ENCODE results near the gene TACR2.
A peak's percentile ranks its signal among the peaks of the same experiment; 100 is the strongest.

Gene TACR2

DNA sequence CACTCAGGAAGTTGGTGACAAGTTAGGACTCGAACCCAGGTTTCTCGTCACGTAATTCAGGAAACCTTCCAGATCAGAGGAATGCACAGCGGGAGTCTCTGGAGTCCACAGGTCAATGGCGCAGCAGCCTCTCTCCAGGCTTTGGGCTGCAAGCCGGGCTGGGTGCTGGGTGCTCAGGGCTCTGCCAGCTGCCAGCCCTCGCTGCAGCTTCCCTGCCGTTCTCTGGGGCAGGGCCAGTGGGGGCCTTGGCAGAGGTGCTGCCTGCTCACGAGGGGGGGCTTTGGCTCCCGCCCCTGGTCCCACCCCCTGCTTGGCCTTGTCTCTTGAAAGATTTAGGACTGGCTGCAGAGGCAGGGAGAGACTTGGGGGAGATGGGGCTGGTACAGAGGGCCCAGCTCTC is at the start of gene TACR2:
TSS of gene TACR2 (minus strand) at position 224 of the 400 bp plus-strand sequence. CDS start 595 bp downstream, outside the sequence.
- no peak for DNase-seq (ENCODE audit: low read depth in 3 of 3)

DNA sequence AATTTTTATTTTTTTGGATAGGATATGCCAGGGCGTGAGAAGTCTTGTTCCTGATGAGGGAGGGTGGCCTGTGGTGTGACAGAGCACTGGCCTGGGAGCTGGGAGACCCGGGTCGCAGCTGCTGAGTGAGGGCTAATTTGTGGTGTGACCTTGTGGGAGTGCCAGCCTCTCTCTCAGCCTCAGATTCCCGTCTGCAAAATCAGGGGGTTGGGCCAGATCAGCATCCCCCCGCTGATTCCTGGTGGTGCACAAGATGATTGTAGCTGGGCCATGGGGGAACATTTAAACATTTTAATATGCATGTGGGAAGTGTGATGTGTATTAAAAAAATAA is 49.4 kb upstream of the TACR2 start:
- no peak for DNase-seq (ENCODE audit: low read depth in 3 of 3)

DNA sequence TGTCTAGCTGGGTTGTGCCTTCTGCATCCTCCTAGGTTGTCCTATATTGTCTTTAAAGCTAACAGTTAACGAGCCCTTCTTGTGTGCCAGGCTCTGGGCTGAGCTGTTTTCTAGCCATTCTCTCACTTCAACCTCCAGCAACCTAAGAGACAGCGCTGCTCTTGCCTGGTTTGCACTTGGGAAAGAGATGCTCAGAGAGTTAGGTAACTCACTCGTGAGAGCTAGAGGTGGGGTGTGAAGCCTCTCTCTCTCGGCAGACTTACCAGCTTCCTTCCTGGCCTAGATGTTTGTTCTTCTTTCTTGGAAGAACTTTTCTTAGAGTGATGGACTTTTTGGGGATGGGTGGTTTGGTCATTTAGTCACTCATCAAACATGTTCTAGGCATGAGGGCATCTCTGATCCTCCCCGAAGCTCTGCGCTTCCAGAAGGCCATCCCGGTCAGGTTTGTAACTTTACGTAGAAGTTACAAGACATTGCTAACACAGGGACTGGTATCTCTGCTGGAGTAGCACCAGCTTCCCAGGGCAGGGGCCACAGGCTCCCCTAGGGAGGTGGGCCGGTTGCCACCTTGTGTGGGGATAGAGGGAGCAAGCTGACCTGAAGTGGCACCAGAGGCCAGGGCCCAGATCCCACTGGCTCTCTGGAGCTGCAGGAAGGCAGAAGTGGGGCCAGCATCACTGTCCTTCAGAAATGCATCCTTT is 48.9 kb upstream of the TACR2 start:
- no peak for DNase-seq (ENCODE audit: low read depth in 3 of 3)

GRCh38 chr10:69464801-69465401 is 48.2 kb upstream of the TACR2 start:
- no peak for DNase-seq (ENCODE audit: low read depth in 3 of 3)

DNA sequence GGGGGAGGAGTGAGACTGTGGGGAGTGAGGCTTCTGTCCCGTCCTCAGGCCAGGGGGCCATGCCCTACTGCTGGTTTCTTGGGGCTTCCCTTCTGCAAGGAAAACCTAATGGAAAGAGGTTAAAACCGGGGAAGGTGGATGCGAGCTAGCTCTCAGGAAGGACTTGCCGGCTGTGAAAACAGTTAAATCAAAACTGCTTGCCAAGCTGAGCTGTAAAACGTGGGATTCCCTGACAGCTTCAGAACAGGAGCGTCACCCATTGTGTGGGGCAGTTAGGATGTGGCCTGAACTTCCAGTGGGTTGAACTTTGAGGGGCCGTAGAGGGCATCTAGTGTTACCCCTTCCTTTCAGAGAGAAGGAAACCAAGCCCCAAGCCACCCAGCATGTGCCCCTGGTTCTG is 47.7 kb upstream of the TACR2 start:
- DNase-seq (ENCODE audit: low read depth in 3 of 3), result no peak

DNA sequence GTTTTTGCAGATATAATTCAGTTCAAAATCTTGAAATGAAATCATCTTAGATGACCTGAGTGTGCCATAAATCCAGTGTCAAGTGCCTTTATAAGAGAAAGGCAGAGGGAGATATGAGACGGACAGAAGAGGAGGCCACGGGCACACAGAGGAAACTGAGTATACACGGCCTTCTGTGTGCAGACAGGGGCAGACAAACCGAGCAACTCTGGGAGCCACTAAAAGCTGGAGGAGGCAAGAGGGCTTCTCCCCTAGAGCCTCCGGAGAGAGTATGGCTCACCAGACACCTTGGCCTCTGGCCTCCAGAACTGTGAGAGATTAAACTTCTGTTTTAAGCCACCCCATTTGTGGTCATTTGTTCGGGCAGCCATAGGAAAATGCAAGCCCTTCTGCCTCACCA is 47.2 kb upstream of the TACR2 start:
- DNase-seq (ENCODE audit: low read depth in 3 of 3), result no peak

GRCh38 chr10:69461243-69462025 is 44.7 kb upstream of the TACR2 start:
- DNase-seq (ENCODE audit: low read depth in 3 of 3), result no peak

GRCh38 chr10:69460576-69461242 is 44.0 kb upstream of the TACR2 start:
- DNase-seq (ENCODE audit: low read depth in 3 of 3), result no peak

DNA sequence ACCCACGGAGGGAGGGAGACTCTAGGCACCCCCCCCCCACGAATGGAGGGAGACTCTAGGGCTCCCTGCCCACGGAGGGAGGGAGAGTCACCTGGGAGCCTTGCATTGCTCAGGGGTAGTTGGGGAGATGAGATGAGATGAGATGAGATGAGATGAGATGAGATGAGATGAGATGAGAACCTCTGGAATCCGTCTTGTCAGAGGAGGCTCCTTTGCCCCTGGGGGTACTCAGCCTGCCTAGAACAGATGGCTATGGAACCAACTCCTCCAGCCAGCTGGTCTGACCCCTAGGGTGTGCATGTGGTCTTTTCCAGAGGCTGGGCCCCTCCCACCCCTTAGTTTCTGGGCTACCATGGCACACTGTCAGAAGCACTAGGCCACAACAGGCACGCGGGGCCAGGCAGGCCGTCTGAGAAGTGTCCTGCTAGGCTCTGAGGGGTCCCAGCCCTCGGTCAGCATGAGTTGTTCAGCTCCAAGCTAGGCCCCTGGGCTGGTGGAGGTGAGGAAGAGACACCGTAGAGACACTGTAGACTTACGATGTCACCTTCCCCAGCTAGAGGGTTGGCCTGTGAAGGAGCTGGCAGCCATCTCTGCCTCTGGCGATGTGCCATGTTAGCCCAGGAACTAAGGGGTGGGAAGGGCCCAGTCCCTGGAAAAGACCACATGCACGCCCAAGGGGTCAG is 43.3 kb upstream of the TACR2 start:
- DNase-seq (ENCODE audit: low read depth in 3 of 3), result no peak

GRCh38 chr10:69459101-69459790 is 42.5 kb upstream of the TACR2 start:
- no peak for DNase-seq (ENCODE audit: low read depth in 3 of 3)

GRCh38 chr10:69458430-69459100 is 41.8 kb upstream of the TACR2 start:
- no peak for DNase-seq (ENCODE audit: low read depth in 3 of 3)

- DNase-seq (ENCODE audit: low read depth in 3 of 3), result no peak
These were observed 41.1 kb upstream of the TACR2 start for GRCh38 chr10:69457771-69458237.

- DNase-seq (ENCODE audit: low read depth in 3 of 3), result no peak
These were observed 40.4 kb upstream of the TACR2 start for GRCh38 chr10:69456880-69457693.

DNA sequence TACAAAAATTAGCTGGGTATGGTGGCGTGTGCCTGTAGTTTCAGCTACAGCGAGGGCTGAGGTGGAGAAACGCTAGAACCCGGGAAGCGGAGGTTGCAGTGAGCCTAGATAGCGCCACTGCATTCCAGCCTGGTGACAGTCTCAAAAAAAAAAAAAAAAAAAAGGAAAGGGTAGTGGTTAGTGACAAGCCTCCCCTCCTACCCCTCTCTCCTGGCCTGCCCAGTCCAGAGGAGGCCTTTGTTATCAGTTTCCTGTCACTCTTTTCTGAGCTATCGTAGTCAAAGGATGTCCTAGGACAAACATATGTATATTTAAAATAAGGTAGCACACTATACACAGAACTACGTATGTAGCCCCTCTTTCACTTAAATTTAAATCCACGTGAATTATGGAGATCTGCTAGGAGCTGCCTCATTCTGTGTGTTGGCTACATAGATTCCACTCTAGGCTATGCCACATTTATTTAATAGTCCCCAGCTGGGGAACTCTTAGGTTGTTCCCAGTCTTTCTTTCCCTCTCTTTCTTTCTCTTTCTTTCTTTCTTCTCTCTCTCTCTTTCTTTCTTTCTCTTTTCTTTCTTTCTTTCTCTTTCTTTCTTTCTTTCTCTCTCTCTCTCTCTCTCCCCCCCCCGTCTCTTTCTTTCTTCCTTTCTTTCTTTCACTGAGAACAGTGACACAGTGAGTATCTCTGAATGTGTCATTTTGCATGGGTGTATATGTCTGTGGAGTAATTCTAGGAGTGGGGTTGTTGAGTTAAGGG is 38.5 kb upstream of the TACR2 start:
- DNase-seq (ENCODE audit: low read depth in 3 of 3), result no peak

- DNase-seq (ENCODE audit: low read depth in 3 of 3), result no peak
These were observed 37.1 kb upstream of the TACR2 start for GRCh38 chr10:69453795-69454194.

- no peak for DNase-seq (ENCODE audit: low read depth in 3 of 3)
These were observed 36.1 kb upstream of the TACR2 start for GRCh38 chr10:69452676-69453415.

- no peak for DNase-seq (ENCODE audit: low read depth in 3 of 3)
These were observed 35.1 kb upstream of the TACR2 start for GRCh38 chr10:69451784-69452251.

- peak; percentile 63 to 79 (median 63) for DNase-seq (ENCODE audit: low read depth in 3 of 3)
These were observed 34.6 kb upstream of the TACR2 start, which contains the start of gene TSPAN15 for GRCh38 chr10:69451209-69451783. TSS of gene TSPAN15 (plus strand) at chr10:69451465. CDS start at chr10:69451595, 130 bp downstream.
